Adrenal gland (tissue), 5 donors: ENCODE data around the gene DCTD.

Source experiments
- POLR2A ChIP-seq, 2 donors: fragments of 450-650 bp; IDR thresholded peaks; one replicate each; pipeline ENCODE4 v1.6.1; 2017; ENCODE audit warnings: antibody characterized with exemption in 2 of 2, mild to moderate bottlenecking in 2 of 2, moderate library complexity in 1 of 2
- TF ChIP-seq, protein P1 (sequence below), 6 experiments: fragments of 450-650 bp in 4 of 6; fragments of 200-600 bp in 2 of 6; sonication (generic) in 1 of 6; IDR thresholded peaks; 1 replicate in 5 of 6; 2 replicates in 1 of 6; pipeline versions ENCODE4 v1.5.1 to v1.8.0; 2016 to 2021; ENCODE audit warnings: antibody characterized with exemption in 6 of 6, mild to moderate bottlenecking in 2 of 6, moderate library complexity in 1 of 6
- donor health status: DM: no; HTN: no; CAD: no.

GRCh38 chr4:182880387-182881356 is 36.5 kb downstream of the DCTD start:
- TF ChIP-seq, protein P1, sequence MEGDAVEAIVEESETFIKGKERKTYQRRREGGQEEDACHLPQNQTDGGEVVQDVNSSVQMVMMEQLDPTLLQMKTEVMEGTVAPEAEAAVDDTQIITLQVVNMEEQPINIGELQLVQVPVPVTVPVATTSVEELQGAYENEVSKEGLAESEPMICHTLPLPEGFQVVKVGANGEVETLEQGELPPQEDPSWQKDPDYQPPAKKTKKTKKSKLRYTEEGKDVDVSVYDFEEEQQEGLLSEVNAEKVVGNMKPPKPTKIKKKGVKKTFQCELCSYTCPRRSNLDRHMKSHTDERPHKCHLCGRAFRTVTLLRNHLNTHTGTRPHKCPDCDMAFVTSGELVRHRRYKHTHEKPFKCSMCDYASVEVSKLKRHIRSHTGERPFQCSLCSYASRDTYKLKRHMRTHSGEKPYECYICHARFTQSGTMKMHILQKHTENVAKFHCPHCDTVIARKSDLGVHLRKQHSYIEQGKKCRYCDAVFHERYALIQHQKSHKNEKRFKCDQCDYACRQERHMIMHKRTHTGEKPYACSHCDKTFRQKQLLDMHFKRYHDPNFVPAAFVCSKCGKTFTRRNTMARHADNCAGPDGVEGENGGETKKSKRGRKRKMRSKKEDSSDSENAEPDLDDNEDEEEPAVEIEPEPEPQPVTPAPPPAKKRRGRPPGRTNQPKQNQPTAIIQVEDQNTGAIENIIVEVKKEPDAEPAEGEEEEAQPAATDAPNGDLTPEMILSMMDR (IDR thresholded peaks at IDR 0.05): no peak
- TF ChIP-seq POLR2A (IDR thresholded peaks at IDR 0.05): no peak
